ENCODE measurements around the gene PTPRO.

DNA sequence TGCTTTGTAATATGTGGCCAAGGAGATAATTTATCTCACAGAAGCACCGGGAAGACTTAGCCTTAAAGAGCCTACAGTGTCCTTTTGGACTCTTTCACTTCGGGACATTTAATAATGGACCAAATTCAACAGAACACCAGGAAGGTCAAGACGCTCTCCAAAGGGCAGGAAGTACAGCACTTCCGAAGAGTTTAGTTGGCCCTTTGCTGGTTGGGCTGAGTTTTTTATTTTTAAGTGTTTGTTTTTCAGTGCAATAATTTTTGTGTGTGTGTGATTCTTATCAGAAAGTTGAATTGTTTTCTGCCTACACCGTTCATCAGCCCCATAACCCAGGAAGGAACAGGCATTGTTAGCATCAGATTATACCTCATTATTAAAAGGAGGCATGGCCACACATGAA, 273.9 kb downstream of the PTPRO start:
- TF ChIP-seq, protein P1, sequence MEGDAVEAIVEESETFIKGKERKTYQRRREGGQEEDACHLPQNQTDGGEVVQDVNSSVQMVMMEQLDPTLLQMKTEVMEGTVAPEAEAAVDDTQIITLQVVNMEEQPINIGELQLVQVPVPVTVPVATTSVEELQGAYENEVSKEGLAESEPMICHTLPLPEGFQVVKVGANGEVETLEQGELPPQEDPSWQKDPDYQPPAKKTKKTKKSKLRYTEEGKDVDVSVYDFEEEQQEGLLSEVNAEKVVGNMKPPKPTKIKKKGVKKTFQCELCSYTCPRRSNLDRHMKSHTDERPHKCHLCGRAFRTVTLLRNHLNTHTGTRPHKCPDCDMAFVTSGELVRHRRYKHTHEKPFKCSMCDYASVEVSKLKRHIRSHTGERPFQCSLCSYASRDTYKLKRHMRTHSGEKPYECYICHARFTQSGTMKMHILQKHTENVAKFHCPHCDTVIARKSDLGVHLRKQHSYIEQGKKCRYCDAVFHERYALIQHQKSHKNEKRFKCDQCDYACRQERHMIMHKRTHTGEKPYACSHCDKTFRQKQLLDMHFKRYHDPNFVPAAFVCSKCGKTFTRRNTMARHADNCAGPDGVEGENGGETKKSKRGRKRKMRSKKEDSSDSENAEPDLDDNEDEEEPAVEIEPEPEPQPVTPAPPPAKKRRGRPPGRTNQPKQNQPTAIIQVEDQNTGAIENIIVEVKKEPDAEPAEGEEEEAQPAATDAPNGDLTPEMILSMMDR (IDR thresholded peaks at IDR 0.05; ENCODE audit: low read depth, low read length, missing input control): no peak
- TF ChIP-seq GABPA (IDR thresholded peaks at IDR 0.05 in 1 of 2, conservative IDR thresholded peaks at IDR 0.05 in 1 of 2) (no peak), MAX (IDR thresholded peaks at IDR 0.05) (no peak), REST (IDR thresholded peaks at IDR 0.05) (no peak), SP1 (IDR thresholded peaks at IDR 0.05) (no peak), NR2F2 (IDR thresholded peaks at IDR 0.05) (peak; percentile 93), TAF1 (conservative IDR thresholded peaks at IDR 0.05) (no peak), EGR1 (IDR thresholded peaks at IDR 0.05; ENCODE audit: low read depth in 2 of 2) (no peak), JUND (IDR thresholded peaks at IDR 0.05) (no peak), FOXA1 (IDR thresholded peaks at IDR 0.05) (no peak), ATF3 (IDR thresholded peaks at IDR 0.05) (no peak), YY1 (IDR thresholded peaks at IDR 0.05) (no peak)

Measured in liver (tissue), 3 donors.